ENCODE results near the gene KRTAP10-1. TPM values are rescaled to one million over a fixed set of nuclear protein-coding genes. Genes with fewer than 3 reads are reported as not detected.

Gene KRTAP10-1
- total and polyA plus RNA-seq, 2 of the 8 experiments (the other 6 are each of a cell fraction or from before 2014, with no cell fraction given), result 0.08 TPM; not detected in 1

DNA sequence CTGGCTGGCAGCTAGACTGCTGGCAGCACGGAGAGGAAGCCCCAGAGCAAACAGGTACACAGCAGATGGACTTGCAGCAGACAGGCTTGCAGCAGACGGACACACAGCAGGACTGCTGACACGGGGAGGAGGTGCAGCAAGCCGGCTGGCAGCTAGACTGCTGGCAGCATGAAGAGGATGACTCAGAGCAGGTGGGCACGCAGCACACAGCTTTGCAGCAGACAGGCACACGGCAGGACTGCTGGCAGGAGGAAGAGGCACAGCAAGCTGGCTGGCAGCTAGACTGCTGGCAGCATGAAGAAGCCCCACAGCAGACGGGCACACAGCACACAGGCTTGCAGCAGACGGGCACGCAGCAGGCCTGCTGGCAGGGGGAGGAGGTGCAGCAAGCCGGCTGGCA lies 10.8 kb upstream of the KRTAP10-1 start:
- H2BK120ac ChIP-seq (replicated peaks; ENCODE audit: low read depth, low read length), result no peak overlapping the region
- no peak overlapping the region for H3K56ac ChIP-seq (replicated peaks; ENCODE audit: insufficient read length, low read depth, low read length)
- peak overlapping the region; percentile 98; the same call in 1 of the 2 replicates for H2BK15ac ChIP-seq (ENCODE audit: low read length)
- H4K91ac ChIP-seq (replicated peaks; ENCODE audit: insufficient read length, low read length), result peak overlapping the region; percentile 34
- peak overlapping the region; percentile 95 for H3K4ac ChIP-seq (replicated peaks; ENCODE audit: insufficient read length, low read depth, low read length)
- H3K23ac ChIP-seq (ENCODE audit: insufficient read length), result no peak overlapping the region
- no peaks in the 10 kb centered on the region for H4K20me1 ChIP-seq (replicated peaks in 1 of 2; ENCODE audit: control insufficient read depth in 1 of 2, insufficient read depth in 2 of 2, low read length in 2 of 2)
- no peak for TF ChIP-seq FOSL1 (IDR thresholded peaks at IDR 0.05; ENCODE audit: insufficient read depth, low read depth, low read length)
- TF ChIP-seq BRCA1 (IDR thresholded peaks at IDR 0.05; ENCODE audit: low read depth, low read length), result no peak
- TF ChIP-seq EGR1 (IDR thresholded peaks at IDR 0.05; ENCODE audit: borderline replicate concordance, low read depth, low read length), result no peak
- no peak for TF ChIP-seq SIN3A (conservative IDR thresholded peaks at IDR 0.05 in 1 of 2, IDR thresholded peaks at IDR 0.05 in 1 of 2; ENCODE audit: low read depth in 1 of 2, low read length in 2 of 2)
- TF ChIP-seq BACH1 (IDR thresholded peaks at IDR 0.05; ENCODE audit: low read length), result no peak
- TF ChIP-seq GABPA (IDR thresholded peaks at IDR 0.05; ENCODE audit: borderline replicate concordance, insufficient read depth, low read length), result no peak
- TF ChIP-seq POLR2AphosphoS5 (IDR thresholded peaks at IDR 0.05; ENCODE audit: low read depth, low read length), result no peak
- TF ChIP-seq JUN (IDR thresholded peaks at IDR 0.05; ENCODE audit: low read depth, low read length), result no peak
- no peak for TF ChIP-seq CBX5 (IDR thresholded peaks at IDR 0.05; ENCODE audit: low read depth, low read length)
- H2AFZ ChIP-seq (ENCODE audit: low read length), result no peak overlapping the region
- H3K4me2 ChIP-seq (ENCODE audit: insufficient read depth in 1 of 2, low read depth in 2 of 2, low read length in 2 of 2), result no peak overlapping the region; a peak in 1 of 4 replicates
- ChIA-PET CTCF (ENCODE audit: partially characterized antibody) (interaction anchor here (0.7 to 2.3 kb wide), 6 partner anchors 10 to 243 kb away, joined by 3 to 8 read pairs (median 4); no protein-coding TSS in a partner anchor), POLR2A (ENCODE audit: partially characterized antibody) (interaction anchor here (1.2 to 1.3 kb wide), 3 partner anchors 11 to 52 kb away, joined by 3 read pairs; partner anchors contain the start of gene KRTAP10-1)
- no peak overlapping the region for H4K8ac ChIP-seq (ENCODE audit: extremely low read depth, insufficient read depth, low read length)
- no peaks in the 10 kb centered on the region for H3K27me3 ChIP-seq (replicated peaks in 1 of 4; ENCODE audit: control insufficient read depth in 3 of 4, extremely low read depth in 1 of 4, insufficient read depth in 3 of 4, low read length in 3 of 4)
- H3K79me1 ChIP-seq (ENCODE audit: low read depth, low read length), result no peaks in the 10 kb centered on the region
- no peak overlapping the region for H3K14ac ChIP-seq (ENCODE audit: insufficient read length)
- H4K5ac ChIP-seq (ENCODE audit: insufficient read length, low read depth, low read length), result no peak overlapping the region
- FAIRE-seq (no peak), DNase-seq (ENCODE audit: low read depth in 1 of 2, low spot score in 2 of 2) (no peak)
- peak overlapping the region; percentile 61 for H2BK5ac ChIP-seq (ENCODE audit: low read depth, low read length)
- H3K27ac ChIP-seq (ENCODE audit: low read depth, low read length), result no peak overlapping the region
- no peaks in the 10 kb centered on the region for H3K36me3 ChIP-seq (ENCODE audit: control insufficient read depth in 2 of 4, insufficient read depth in 4 of 4, low read length in 3 of 4)
- no peak overlapping the region for H3K4me3 ChIP-seq (ENCODE audit: extremely low read depth in 1 of 4, insufficient read depth in 2 of 4, low read depth in 3 of 4, low read length in 4 of 4)
- H3K9me3 ChIP-seq (ENCODE audit: insufficient read depth in 2 of 2, low read depth in 1 of 2, low read length in 1 of 2), result no peaks in the 10 kb centered on the region; a peak in 1 of 4 replicates
- no peaks in the 10 kb centered on the region for H3K23me2 ChIP-seq (ENCODE audit: low read depth, low read length)
- no peaks in the 10 kb centered on the region for H3K79me2 ChIP-seq (ENCODE audit: control insufficient read depth in 1 of 2, insufficient read depth in 2 of 2, low read length in 2 of 2)
- peak overlapping the region; percentile 82; the same call in 1 of the 2 replicates for H2AK5ac ChIP-seq (ENCODE audit: low read depth, low read length)
- H3K18ac ChIP-seq (ENCODE audit: extremely low read depth, low read length), result peak overlapping the region; percentile 83
- H3K4me1 ChIP-seq (replicated peaks in 1 of 4; ENCODE audit: control insufficient read depth in 3 of 4, insufficient read depth in 4 of 4, low read length in 3 of 4), result peaks cover 9 to 35% (median 17%) of the 10 kb centered on the region in 4 experiments
- peak overlapping the region; percentile 98; the same call in 1 of the 2 replicates for H2BK12ac ChIP-seq (ENCODE audit: low read depth, low read length)
- H2BK20ac ChIP-seq (ENCODE audit: low read length), result peak overlapping the region; percentile 99; the same call in 1 of the 2 replicates
- H3K9ac ChIP-seq (replicated peaks in 1 of 4; ENCODE audit: extremely low read depth in 1 of 4, low read depth in 3 of 4, low read length in 3 of 4), result no peak overlapping the region
- WGBS, 2 experiments (ENCODE audit: extremely low coverage in 1 of 2, insufficient coverage in 1 of 2, insufficient read length in 1 of 2, insufficient replicate concordance in 2 of 2, low coverage in 1 of 2, low lambda C conversion rate in 2 of 2, missing lambda C conversion rate in 1 of 2), result 79% methylated on average over 7 of the region's 10 CpGs; no CpG with 5 or more reads in 1 of the 2 experiments

All from H1 (cell line).